NCI-H1105 treated with DMSO at 0.1 percent for 48 hours (cell line): ENCODE measurements around the gene CRBN.

ENCODE experiments used
- DNase-seq: peaks from one replicate; lab custom pipeline; 2025; lab: John Stamatoyannopoulos, UW

CRBN gene

GRCh38 chr3:3179407-3180094 is at the start of gene CRBN:
Gene CRBN, minus strand, starts transcription at chr3:3179691. Its CDS starts 4 bp downstream, at chr3:3179687.
- peak; percentile 67 for DNase-seq

- DNase-seq = no peak
Measured at GRCh38 chr3:3227640-3228039, 48.1 kb upstream of the CRBN start.

GRCh38 chr3:3221528-3221927 is 42.0 kb upstream of the CRBN start:
- no peak for DNase-seq

GRCh38 chr3:3216401-3216800 is 36.9 kb upstream of the CRBN start:
- no peak for DNase-seq

GRCh38 chr3:3212781-3213440 is 33.4 kb upstream of the CRBN start:
- DNase-seq = no peak

GRCh38 chr3:3209714-3210113 is 30.2 kb upstream of the CRBN start:
- no peak for DNase-seq

GRCh38 chr3:3209057-3209456 is 29.6 kb upstream of the CRBN start:
- no peak for DNase-seq

GRCh38 chr3:3201611-3202010 is 22.1 kb upstream of the CRBN start:
- no peak for DNase-seq

- DNase-seq = peak; percentile 58
Measured at GRCh38 chr3:3200632-3201212, 21.2 kb upstream of the CRBN start.

- no peak for DNase-seq
Measured at GRCh38 chr3:3199306-3199705, 19.8 kb upstream of the CRBN start.

GRCh38 chr3:3196148-3196861 is 16.8 kb upstream of the CRBN start:
- peak; percentile 25 for DNase-seq

GRCh38 chr3:3194861-3195260 is 15.4 kb upstream of the CRBN start:
- DNase-seq = no peak

- no peak for DNase-seq
Measured at GRCh38 chr3:3192286-3192675, 12.8 kb upstream of the CRBN start.

GRCh38 chr3:3191675-3192285 is 12.3 kb upstream of the CRBN start:
- DNase-seq = no peak

- DNase-seq = no peak
Measured at GRCh38 chr3:3189961-3190360, 10.5 kb upstream of the CRBN start.

GRCh38 chr3:3189102-3189727 is 9.7 kb upstream of the CRBN start:
- DNase-seq = no peak

GRCh38 chr3:3184876-3185275 is 5.4 kb upstream of the CRBN start:
- no peak for DNase-seq

GRCh38 chr3:3180456-3180855 is 965 bp upstream of the CRBN start:
- DNase-seq = no peak

GRCh38 chr3:3178498-3179328 is 778 bp downstream of the CRBN start:
- DNase-seq = no peak

- no peak for DNase-seq
Measured at GRCh38 chr3:3177861-3178497, 1.5 kb downstream of the CRBN start.

GRCh38 chr3:3172627-3173026 is 6.9 kb downstream of the CRBN start:
- DNase-seq = no peak
